Gastroesophageal sphincter (tissue), 4 donors: ENCODE results near the gene NPC1. TPM values are rescaled to one million over a fixed set of nuclear protein-coding genes. Genes with fewer than 3 reads are reported as not detected.

Source experiments
- ATAC-seq: fragments of 150-250 bp; one replicate; pipeline ENCODE4 v1.9.1; 2016; ENCODE audit warnings: mild to moderate bottlenecking, moderate library complexity
- H3K27ac ChIP-seq, 4 donors: fragments of 200-600 bp; sonication (generic) in 3 of 4; 1 replicate in 3 of 4; 2 replicates in 1 of 4; pipeline ENCODE4 v1.5.1; 2016 to 2019
- H3K27me3 ChIP-seq: fragments of 200-600 bp; sonication (generic); one replicate; pipeline ENCODE4 v1.5.1; 2019
- H3K36me3 ChIP-seq, 2 donors: fragments of 200-600 bp; sonication (generic); one replicate each; pipeline ENCODE4 v1.5.1; 2019; ENCODE audit warnings: control low read depth in 1 of 2
- H3K4me1 ChIP-seq, 3 donors: fragments of 200-600 bp; sonication (generic); 1 replicate in 2 of 3; 2 replicates in 1 of 3; pipeline ENCODE4 v1.5.1; 2016 to 2019; ENCODE audit warnings: control low read depth in 2 of 3
- H3K4me3 ChIP-seq, 2 donors: fragments of 200-600 bp; sonication (generic); one replicate each; pipeline ENCODE4 v1.5.1; 2019; ENCODE audit warnings: mild to moderate bottlenecking in 1 of 2, moderate library complexity in 1 of 2
- H3K9me3 ChIP-seq, 3 donors: fragments of 200-600 bp; sonication (generic); one replicate each; pipeline ENCODE4 v1.5.1; 2017 to 2019; ENCODE audit warnings: control low read depth in 2 of 3
- EP300 ChIP-seq: sonication (generic); formaldehyde crosslinking; IDR thresholded peaks from one replicate; pipeline ENCODE4 v1.6.1; 2017; ENCODE audit warnings: antibody characterized with exemption, mild to moderate bottlenecking
- POLR2A ChIP-seq, 2 donors: fragments of 450-650 bp; IDR thresholded peaks; one replicate each; pipeline ENCODE4 v1.6.1; 2017; ENCODE audit warnings: antibody characterized with exemption in 2 of 2, mild to moderate bottlenecking in 2 of 2, moderate library complexity in 1 of 2
- POLR2AphosphoS5 ChIP-seq: sonication (generic); formaldehyde crosslinking; IDR thresholded peaks from one replicate; pipeline ENCODE4 v1.6.1; 2017; ENCODE audit warnings: antibody characterized with exemption
- WGBS, 2 donors: methylation state at CpG; one replicate each; pipeline ENCODE4 v1.1.5; 2018; ENCODE audit warnings: low coverage in 1 of 2; 5-methylcytosine and 5-hydroxymethylcytosine counted together
- small RNA-seq, 4 donors: library from RNA; depleted of rRNA; stranded (forward); fragments of <200 nt; gene quantifications; one replicate each; pipeline ENCODE3, GENCODE V24; 2016
- total RNA-seq, 4 donors: library from RNA; depleted of rRNA; stranded (reverse); fragments of >200 nt; gene quantifications; one replicate each; pipeline ENCODE4 v1.1.0, GENCODE V29; 2016
- TF ChIP-seq, protein P1 (sequence below), 4 experiments: fragments of 200-600 bp in 2 of 4; fragments of 450-650 bp in 2 of 4; sonication (generic) in 1 of 4; IDR thresholded peaks; one replicate each; pipeline ENCODE4 v1.5.1; 2017 to 2019; ENCODE audit warnings: antibody characterized with exemption in 4 of 4, mild to moderate bottlenecking in 2 of 4, moderate library complexity in 2 of 4

Gene NPC1
- total RNA-seq, 4 donors from 2014 or later, result 35.6 to 63.2 (median 51.9) TPM

DNA sequence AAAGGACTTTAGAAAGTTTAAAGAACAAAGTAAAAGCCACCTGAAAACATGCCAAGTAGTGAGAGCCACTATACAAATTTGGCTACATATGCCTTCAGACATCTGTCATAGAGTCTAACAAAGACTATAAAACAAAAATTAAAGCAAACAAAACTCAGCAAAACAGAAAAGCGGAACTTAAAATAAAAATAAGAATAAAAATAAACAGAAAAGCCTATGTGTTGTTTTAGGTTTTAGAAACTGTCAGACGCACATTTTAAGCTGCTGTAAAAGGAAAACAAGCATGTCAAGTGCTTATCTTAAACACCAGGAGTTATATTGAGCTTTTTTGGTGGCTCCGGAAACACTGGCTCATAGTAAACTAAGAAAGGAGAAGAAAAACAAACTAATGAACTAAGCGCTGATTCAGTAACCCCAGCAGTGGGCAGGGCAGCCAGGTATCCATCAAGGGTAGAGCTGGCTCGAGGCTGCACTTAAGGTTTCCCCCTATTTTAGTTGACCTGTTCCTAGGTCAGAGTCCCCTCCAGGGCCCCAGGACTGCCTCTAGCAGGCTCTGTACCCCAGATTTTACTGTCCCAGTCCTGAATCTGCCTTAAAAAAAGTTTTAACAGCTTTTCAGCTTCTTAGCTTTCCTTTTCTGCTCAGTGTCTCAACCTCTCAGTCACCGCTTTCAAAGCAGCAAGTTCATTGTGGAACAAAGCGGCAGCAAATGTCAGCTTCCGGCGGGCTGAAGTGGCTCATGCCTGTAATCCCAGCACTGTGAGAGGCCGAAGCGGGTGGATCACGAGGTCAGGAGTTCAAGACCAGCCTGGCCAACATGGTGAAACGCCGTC lies 98.4 kb downstream of the NPC1 start:
- H3K9me3 ChIP-seq, result no peaks in the 10 kb centered on the region
- ATAC-seq, result peak; percentile 34
- peaks cover 0 to 22% (median 6%) of the 10 kb centered on the region in 3 donors for H3K4me1 ChIP-seq
- no peaks in the 10 kb centered on the region for H3K27me3 ChIP-seq
- H3K4me3 ChIP-seq, result peak overlapping the region; percentile 18 to 33
- peaks cover 0 to 8% of the 10 kb centered on the region in 2 donors for H3K36me3 ChIP-seq
- TF ChIP-seq, protein P1, sequence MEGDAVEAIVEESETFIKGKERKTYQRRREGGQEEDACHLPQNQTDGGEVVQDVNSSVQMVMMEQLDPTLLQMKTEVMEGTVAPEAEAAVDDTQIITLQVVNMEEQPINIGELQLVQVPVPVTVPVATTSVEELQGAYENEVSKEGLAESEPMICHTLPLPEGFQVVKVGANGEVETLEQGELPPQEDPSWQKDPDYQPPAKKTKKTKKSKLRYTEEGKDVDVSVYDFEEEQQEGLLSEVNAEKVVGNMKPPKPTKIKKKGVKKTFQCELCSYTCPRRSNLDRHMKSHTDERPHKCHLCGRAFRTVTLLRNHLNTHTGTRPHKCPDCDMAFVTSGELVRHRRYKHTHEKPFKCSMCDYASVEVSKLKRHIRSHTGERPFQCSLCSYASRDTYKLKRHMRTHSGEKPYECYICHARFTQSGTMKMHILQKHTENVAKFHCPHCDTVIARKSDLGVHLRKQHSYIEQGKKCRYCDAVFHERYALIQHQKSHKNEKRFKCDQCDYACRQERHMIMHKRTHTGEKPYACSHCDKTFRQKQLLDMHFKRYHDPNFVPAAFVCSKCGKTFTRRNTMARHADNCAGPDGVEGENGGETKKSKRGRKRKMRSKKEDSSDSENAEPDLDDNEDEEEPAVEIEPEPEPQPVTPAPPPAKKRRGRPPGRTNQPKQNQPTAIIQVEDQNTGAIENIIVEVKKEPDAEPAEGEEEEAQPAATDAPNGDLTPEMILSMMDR (IDR thresholded peaks at IDR 0.05), result no peak
- TF ChIP-seq POLR2AphosphoS5 (peak; percentile 4), POLR2A (IDR thresholded peaks at IDR 0.05) (no peak)
- H3K27ac ChIP-seq, result peak overlapping the region; percentile 62 to 83 (median 72)
- WGBS, 2 donors, result 31 to 42% methylated on average over 9 to 10 of the region's 14 CpGs

DNA sequence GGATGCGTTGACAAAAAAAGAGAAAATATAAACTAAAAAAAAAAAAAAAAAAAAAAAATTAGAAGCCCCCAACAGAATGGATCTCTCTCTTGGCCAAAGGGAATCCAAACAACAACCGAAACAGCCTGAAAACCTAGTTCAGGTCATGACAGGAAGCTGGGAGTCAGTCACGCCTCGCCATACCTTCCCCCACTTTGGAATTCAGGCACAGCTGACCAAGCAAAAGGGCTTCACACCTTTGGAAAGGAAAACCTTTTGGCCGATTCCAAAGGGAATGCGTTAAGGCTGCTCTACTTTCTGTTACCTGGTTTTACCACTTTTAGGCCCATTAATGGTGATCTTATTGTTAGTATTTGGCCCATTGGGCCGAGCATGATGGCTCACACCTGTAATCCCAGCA lies 100.9 kb downstream of the NPC1 start:
- H3K27me3 ChIP-seq, result no peaks in the 10 kb centered on the region
- H3K27ac ChIP-seq, result no peak overlapping the region
- H3K4me1 ChIP-seq, result peaks cover 0 to 22% (median 6%) of the 10 kb centered on the region in 3 donors
- H3K36me3 ChIP-seq, result peaks cover 0 to 32% of the 10 kb centered on the region in 2 donors
- TF ChIP-seq EP300 (no peak), POLR2AphosphoS5 (no peak), POLR2A (IDR thresholded peaks at IDR 0.05) (no peak)
- TF ChIP-seq, protein P1 (IDR thresholded peaks at IDR 0.05), result no peak
- ATAC-seq, result no peak
- no peaks in the 10 kb centered on the region for H3K9me3 ChIP-seq
- no peak overlapping the region for H3K4me3 ChIP-seq
- WGBS, 2 donors, result 84 to 87% methylated on average over 4 to 6 of the region's 7 CpGs

DNA sequence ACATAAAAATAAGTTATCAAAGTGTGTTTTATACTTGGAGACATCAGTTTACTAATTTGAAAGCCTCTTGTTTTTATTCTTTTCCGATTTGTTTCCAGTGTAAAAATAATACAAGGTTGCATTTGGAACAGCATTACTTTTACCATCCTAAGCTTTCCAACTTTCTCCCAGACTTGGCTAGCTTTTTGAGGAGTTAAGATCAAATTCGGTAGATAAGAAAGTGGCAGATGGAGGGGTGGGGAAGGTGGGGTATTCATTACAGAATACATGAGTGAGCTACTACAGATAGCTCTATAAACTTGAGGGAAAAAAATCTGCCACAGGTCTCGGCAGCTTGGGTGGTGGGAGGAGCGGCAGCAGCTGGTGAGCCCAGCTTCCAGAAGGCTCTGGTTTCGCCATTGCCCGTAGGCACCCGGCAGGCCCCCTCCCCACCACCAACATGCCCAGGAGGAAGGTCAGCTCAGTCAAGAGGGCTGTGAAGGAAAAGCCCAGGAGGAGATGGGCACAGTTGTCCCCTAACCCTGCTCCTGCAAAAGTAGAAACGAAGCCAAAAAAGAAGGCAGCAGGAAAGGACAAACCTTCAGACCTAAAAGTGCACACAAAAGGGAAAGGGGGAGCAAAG lies 101.6 kb downstream of the NPC1 start:
- TF ChIP-seq, protein P1 (IDR thresholded peaks at IDR 0.05), result no peak
- TF ChIP-seq POLR2AphosphoS5 (no peak), EP300 (no peak), POLR2A (IDR thresholded peaks at IDR 0.05) (no peak)
- peak overlapping the region in 2 of 4 donors; percentile 14 to 38 for H3K27ac ChIP-seq
- WGBS, 2 donors, result 41 to 59% methylated on average over 5 to 6 of the region's 8 CpGs

More for the DNA sequence above, 101.6 kb downstream of the NPC1 start:
- Histone ChIP-seq H3K27me3 (no peaks in the 10 kb centered on the region), H3K4me1 (peaks cover 0 to 22% (median 6%) of the 10 kb centered on the region in 3 donors), H3K4me3 (no peak overlapping the region), H3K36me3 (peaks cover 6 to 39% of the 10 kb centered on the region in 2 donors), H3K9me3 (no peaks in the 10 kb centered on the region)
- no peak for ATAC-seq

Small RNA genes within 50 kb of the gene (small RNA-seq; reads per million reads assigned to genes)
- gene AC026634.1 (0 reads per million in 4 donors), gene RF00019 (0 reads per million in 4 donors)

Other genes starting within 250 kb of the NPC1 start
- gene RIOK3, start 133.2 kb downstream of the NPC1 start, total RNA-seq, result 10 to 100 TPM; 30.8 to 84.1 (median 51.3) TPM
- gene RMC1, start 83.0 kb downstream of the NPC1 start, total RNA-seq, result 10 to 100 TPM; 17.9 to 34.1 (median 28.9) TPM
- gene ANKRD29, start 76.4 kb upstream of the NPC1 start, total RNA-seq, result 10 to 100 TPM in 2 of 4 donors, 1 to 10 TPM in 2; 3.5 to 19.3 (median 10.5) TPM
- 10 to 100 TPM in 1 of 4 donors, 1 to 10 TPM in 3; 8.3 to 13.5 (median 9.5) TPM for gene LAMA3, start 102.9 kb upstream of the NPC1 start, total RNA-seq